Activated T-cell treated with anti-CD3 and anti-CD28 coated beads for 24 hours (primary cell): ENCODE measurements around the gene NR5A2.
"Not testable (repeated sequence)": the region's sequence is repeated elsewhere in the genome, so short reads cannot be mapped to it uniquely, and the experiment has no call there.

ENCODE experiments used
- DNase-seq: peaks from one replicate; pipeline ENCODE4 v3.0.0-alpha.2; 2020; ENCODE audit warnings: low read depth

The NR5A2 gene

DNA sequence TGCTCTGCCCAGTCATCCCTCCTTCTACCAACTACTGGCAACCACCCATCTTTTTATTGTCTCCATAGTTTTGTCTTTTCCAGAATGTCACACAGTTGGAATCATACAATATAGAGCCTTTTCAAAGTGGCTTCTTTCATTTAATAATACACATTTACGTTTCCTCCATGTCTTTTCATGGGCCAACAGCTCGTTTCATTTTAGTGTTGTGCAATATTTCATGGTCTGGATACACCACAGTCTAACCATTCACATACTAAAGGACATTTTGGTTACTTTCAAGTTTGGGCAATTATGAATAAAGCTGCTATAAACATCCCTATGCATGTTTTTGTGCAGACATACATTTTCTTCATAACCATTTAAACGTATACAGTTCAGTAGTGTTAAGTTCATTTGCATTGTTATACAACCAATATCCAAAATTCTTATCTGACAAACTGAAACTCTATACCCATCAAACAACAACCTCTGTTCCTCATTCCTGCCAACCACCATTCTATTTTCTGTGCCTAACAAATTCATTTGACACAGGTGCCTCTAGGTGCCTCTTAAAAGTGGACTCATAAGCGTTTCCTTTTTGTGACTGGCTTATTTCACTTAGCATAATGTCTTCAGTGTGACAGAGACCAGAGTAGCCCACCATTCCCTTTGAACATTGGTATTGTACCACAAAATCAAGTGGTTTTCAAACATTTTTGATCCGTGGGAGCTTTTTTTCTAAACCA, 138.1 kb downstream of the NR5A2 start:
- DNase-seq: no peak

GRCh38 chr1:200166411-200166810, 138.9 kb downstream of the NR5A2 start:
- DNase-seq: no peak

- no peak for DNase-seq
Observed at GRCh38 chr1:200168926-200169325, 141.4 kb downstream of the NR5A2 start.

- DNase-seq: no peak
Observed at GRCh38 chr1:200172311-200172710, 144.8 kb downstream of the NR5A2 start.

- DNase-seq: no peak
Observed at GRCh38 chr1:200173097-200173618, 145.6 kb downstream of the NR5A2 start.

DNA sequence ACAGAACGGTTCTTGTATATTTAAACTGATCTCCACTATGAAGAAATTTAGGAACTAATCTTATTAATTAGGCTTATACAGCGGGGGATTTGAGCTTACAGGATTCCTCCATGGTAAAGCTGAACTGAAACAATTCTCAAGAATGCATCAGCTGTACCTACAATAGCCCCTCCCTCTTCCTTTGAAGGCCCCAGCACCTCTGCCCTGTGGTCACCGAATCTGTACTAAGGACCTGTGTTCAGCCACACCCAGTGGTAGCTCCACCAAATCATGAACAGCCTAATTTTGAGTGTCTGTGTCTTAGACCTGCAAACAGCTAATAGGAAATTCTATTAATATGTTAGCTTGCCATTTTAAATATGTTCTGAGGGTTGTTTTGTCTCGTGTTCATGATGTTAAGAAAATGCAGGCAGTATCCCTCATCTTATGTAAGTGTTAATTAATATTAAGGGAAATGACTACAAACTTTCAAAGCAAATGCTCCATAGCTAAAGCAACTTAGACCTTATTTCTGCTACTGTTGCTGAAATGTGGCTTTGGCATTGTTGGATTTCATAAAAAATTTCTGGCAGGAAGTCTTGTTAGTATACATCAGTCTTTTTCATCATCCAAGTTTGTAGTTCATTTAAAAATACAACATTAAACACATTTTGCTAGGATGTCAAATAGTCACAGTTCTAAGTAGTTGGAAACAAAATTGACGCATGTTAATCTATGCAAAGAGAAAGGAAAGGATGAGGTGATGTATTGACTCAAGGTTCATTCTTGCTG, 147.2 kb downstream of the NR5A2 start:
- no peak for DNase-seq

DNA sequence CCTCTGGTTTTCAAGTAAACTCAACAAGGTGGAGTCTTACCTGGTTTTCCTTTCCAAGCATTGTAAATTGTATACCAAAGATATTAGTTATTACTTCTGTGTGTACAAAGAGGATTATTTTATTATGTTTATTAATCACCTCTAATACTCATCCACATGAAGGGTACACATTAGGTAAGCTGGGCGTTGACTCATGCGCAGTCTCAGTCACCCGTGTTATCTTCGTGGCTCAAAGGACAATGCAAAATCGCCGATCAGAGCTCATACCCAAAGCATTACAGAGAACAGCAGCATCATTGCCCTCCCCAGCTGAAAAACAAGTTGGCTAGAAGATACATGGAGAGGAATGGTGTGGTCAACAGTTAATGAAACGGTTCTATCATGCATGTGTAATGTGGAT, 148.7 kb downstream of the NR5A2 start:
- no peak for DNase-seq

- DNase-seq: no peak
Observed at GRCh38 chr1:200176798-200177197, 149.3 kb downstream of the NR5A2 start.

DNA sequence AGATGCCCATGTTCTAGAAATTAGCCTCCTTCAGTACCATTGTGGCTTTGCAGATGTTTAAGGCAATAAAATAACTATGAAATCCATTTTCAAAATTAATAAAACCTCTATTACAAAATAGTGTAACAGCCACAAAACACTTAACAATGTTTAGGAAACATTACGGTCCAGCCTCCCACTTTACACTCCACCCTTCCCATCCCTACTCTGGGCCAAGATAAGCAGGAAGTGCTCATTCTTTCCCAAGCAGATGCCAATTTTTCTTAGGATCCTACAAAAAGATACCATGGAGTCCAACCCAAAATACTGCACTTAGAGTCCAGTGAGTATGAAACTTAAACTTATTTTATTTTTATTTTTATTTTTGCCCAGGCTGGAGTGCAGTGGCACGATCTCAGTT, 150.8 kb downstream of the NR5A2 start:
- no peak for DNase-seq

DNA sequence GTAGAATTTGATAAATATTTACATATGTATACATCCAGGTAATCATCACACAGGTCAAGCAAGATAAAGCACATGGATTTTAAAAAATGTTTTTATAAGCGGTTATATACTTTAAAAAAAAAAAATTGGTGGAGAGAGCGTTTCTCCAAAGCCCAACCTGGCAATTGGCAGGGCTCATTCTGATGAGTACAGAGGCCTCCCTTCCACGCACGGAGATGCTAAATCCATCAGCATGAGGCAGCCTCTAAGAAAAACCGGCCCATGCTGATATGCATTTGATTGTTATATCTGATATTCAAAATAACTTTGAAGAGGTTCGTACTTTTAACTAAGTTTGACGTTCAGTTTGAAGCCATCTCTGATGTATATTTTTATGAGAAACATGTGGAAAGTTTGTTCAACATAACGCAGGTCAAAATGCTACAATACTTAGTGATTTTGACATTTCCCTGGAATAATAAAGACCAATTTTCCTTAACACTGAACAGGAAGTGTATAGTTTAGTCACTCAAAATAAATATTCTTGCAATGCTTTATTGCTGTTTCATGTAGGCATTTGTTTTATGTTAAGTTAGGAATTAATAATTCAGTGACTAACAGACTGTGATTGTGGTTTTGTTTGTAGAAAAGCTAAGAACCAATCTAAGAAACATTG, 151.7 kb downstream of the NR5A2 start:
- no peak for DNase-seq

- no peak for DNase-seq
Observed at GRCh38 chr1:200179781-200180160, 152.3 kb downstream of the NR5A2 start.

GRCh38 chr1:200180821-200181220, 153.3 kb downstream of the NR5A2 start:
- DNase-seq: no peak

DNA sequence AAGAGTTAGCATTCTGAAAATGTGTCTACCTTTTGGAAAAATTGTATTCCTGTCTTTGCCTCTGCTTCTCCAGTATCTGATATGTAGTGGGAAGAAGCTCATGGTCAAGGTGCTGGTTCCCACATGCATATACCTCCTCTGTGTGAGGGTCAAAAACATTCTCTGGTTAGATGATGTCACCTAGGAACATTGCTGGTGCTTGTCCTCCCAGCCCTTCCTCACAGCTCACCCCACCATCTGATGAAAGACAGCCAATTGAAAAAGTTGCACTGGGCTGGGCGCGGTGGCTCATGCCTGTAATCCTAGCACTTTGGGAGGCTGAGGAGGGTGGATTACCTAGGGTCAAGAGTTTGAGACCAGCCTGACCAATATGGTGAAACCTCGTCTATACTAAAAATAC, 154.4 kb downstream of the NR5A2 start:
- no peak for DNase-seq

DNA sequence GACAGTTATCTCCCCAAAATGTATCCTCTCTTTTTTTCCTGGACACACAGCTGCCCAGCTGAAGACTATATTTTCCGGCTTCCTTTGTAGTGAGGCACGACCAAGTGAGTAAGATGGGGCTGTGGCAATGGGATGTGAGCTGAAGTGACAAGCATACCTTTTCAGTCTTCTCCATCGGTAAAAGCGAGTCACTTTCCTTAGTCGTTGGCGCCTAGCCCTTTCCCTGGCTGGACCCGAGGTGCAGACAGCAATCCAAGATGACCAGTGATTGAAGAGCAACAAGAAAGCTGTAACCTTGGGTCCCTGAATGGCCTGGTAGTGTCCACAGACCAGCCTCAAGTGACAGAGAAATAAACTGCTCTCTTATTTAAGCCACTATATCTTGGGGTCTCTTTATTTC, 155.2 kb downstream of the NR5A2 start:
- no peak for DNase-seq

GRCh38 chr1:200183637-200184036, 156.1 kb downstream of the NR5A2 start:
- DNase-seq: no peak

DNA sequence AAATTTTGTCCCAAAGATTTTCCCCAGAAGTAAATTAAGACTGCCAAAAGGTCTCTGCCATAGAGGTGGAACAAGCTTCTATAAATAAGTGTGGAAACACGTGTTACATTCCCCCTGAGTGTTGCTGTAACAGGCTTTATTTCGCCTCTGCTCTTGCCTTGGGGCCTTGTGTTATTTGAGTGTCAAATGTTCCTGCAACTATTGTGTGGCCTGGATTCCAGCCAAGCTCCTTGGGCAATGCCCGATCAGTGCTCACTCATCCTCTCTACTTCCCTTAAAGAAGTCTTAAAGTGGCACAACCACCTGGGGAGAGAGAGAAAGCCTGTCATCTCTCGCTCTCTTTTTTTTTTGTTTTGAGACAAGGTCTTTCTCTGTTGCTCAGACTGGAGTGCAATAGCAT, 156.7 kb downstream of the NR5A2 start:
- no peak for DNase-seq

- DNase-seq: not testable (repeated sequence)
Observed at GRCh38 chr1:200185191-200185590, 157.7 kb downstream of the NR5A2 start.

DNA sequence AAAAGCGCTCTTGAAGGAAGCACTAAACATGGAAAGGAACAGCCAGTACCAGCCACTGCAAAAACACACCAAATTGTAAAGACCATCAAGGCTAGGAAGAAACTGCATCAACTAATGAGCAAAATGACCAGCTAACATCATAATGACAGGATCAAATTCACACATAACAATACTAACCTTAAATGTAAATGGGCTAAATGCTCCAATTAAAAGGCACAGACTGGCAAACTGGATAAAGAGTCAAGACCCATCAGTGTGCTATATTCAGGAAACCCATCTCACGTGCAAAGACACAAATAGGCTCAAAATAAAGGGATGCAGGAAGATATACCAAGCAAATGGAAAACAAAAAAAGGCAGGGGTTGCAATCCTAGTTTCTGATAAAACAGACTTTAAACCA, 159.8 kb downstream of the NR5A2 start:
- DNase-seq: not testable (repeated sequence)

- no peak for DNase-seq
Observed at GRCh38 chr1:200191993-200192392, 164.5 kb downstream of the NR5A2 start.

DNA sequence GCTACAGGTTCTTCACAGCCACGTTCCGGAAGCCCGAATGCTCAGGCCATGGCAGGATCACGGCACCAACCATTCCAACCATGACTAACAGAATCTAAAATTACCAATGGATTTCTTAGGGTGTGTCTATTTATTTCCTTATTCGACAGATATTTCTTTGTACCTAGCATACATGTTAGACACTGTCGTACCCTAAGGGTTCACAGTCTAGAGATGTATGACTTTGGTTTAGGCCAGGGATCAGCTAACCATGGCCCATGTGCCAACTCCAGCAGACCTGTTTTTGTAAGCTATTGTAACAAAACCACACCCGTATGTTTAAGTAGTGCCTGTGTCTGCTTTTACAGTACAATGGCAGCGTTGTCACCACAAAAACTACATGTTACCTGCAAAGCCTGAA, 167.0 kb downstream of the NR5A2 start:
- no peak for DNase-seq

DNA sequence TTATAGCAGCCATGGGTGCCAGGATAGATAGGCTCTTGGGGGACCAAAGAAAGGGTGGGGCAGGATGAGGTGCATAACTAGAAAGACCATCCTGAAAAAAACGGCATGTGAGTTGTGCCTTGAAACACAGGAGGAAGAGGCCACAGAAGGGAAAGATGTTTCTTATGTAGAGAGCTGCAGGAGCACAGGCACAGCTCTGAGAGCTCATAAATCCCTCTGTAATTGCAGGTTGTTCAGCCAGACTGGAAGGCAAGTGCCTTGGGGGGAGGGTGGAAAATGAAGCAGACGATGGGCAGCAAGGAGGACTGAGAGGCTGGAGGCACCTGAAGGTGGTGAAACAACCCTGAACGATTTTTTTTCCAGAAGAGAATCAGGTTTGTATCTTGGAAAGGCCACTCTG, 170.7 kb downstream of the NR5A2 start:
- no peak for DNase-seq

DNA sequence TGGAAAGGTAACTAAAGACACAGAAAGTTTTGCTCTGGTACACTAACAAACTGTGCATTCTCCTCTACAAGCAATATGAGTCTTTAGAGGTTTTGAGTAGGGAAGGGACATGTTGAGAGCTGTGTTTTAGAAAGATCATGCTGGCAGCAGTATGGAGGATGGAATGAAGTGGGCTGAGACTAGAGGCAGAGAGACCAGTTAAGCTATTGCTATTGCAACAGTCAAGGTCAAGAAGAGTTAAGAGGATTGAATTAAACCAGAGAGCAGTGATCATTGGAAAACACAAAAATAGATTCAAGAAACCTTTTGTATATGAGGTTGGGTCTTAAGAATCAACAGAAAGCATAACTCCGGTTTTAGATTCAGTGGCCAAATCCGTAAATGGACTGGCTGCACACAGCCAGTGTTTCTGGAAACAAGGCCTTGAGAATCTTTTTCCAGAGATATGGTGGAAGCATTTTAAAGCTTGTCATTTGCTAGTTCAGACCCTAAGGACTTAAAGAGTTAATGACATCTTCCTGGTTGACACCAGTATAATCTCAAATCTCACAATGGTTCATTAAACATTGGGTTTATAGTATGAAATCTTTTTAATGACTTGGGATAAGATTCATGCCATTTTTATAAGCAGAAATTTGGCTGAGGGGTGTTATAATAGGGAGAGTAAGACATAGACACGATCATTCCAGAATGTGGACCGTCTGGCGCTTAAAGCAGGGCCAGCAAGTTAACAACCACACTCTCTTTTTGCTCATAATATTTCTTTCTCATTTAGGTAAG, 177.9 kb downstream of the NR5A2 start:
- DNase-seq: no peak
